Skin epidermis (tissue), 12 donors: ENCODE results near the gene CEP250.
"Not testable (repeated sequence)": the region's sequence is repeated elsewhere in the genome, so short reads cannot be mapped to it uniquely, and the experiment has no call there.

Source experiments
- H3K27ac ChIP-seq, 21 experiments: fragments of 200-600 bp; sonication (generic) in 11 of 21; one replicate each; pipeline ENCODE4 v1.5.0; 2020; ENCODE audit warnings: mild to moderate bottlenecking in 3 of 21, inconsistent platforms in 2 of 21, moderate library complexity in 2 of 21
- H3K4me3 ChIP-seq, 7 experiments: fragments of 200-600 bp; sonication (generic) in 2 of 7; one replicate each; pipeline ENCODE4 v1.5.0; 2020; ENCODE audit warnings: inconsistent platforms in 2 of 7, mild to moderate bottlenecking in 2 of 7, moderate library complexity in 1 of 7

CEP250 gene

DNA sequence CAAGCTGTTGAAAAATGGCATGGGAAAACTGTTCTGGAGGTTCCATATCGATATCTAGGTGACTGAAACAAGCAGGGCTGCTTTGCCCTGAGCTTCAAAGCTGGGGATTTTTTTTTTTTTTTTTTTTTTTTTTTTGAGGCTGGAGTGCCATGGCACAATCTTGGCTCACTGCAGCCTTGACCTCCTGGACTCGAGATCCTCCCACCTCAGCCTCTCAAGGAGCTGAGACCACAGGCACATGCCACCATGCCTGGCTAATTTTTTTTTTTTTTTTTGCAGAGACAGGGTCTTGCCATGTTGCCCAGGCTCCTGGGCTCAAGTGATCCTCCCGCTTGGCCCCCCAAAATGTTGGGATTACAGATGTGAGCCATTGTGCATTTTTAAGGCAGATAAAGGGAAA is 97.5 kb downstream of the CEP250 start:
- Histone ChIP-seq H3K4me3 (no peak overlapping the region), H3K27ac (no peak overlapping the region)

- not testable (repeated sequence) for H3K4me3 ChIP-seq, H3K27ac ChIP-seq
These were observed 100.1 kb downstream of the CEP250 start for GRCh38 chr20:35555461-35555860.

DNA sequence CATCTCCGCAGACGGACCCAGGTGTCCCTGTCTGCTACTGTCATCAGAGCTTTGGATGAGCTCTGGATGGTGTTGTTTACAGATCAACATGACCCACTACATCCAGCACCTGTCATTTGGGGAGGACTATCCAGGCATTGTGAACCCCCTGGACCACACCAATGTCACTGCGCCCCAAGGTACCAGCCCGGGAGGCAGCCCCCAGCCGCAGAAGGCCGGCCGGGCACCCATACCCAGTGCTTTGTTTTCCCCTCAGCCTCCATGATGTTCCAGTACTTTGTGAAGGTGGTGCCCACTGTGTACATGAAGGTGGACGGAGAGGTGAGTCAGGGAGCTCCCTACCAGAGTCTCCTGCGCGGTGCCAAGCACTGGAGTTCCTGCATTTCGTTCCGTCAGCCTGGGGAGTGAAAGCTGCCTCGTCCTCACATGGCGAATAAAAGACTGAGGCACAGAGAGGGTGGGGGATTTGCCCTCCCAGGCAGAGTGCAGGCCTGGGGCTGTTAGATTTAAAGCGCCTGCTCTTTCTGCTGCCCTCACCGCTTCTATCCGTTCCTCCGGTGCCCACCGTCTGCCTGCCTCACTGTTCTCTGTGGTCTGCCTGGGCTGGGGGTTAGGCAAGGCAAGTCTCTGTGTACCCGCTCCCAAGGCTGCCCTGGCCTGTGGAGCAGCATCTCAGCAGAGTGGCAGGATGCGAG is 100.7 kb downstream of the CEP250 start:
- Histone ChIP-seq H3K4me3 (no peak overlapping the region), H3K27ac (no peak overlapping the region)

GRCh38 chr20:35556871-35557270 is 101.5 kb downstream of the CEP250 start:
- Histone ChIP-seq H3K4me3 (no peak overlapping the region), H3K27ac (no peak overlapping the region)

DNA sequence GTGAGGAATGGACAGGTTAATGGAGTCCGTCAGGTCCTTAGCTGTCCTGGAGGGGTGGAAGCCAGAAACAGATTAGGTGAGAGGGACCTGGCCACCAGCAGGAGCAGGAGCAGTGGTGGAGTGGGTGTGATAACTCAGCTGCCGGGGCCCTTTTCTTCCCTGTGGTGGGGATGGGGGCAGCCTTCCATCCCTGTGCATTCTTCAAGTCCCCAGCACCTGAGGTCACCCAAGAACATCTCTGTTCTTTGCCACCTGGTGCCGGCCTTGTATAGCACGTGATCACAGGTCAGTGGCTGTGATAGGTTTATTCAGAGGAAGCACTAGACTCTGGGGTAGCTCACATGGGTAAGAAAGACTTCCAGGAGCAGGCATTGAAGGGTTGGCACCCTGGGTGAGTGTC is 103.1 kb downstream of the CEP250 start:
- Histone ChIP-seq H3K4me3 (no peak overlapping the region), H3K27ac (no peak overlapping the region)

DNA sequence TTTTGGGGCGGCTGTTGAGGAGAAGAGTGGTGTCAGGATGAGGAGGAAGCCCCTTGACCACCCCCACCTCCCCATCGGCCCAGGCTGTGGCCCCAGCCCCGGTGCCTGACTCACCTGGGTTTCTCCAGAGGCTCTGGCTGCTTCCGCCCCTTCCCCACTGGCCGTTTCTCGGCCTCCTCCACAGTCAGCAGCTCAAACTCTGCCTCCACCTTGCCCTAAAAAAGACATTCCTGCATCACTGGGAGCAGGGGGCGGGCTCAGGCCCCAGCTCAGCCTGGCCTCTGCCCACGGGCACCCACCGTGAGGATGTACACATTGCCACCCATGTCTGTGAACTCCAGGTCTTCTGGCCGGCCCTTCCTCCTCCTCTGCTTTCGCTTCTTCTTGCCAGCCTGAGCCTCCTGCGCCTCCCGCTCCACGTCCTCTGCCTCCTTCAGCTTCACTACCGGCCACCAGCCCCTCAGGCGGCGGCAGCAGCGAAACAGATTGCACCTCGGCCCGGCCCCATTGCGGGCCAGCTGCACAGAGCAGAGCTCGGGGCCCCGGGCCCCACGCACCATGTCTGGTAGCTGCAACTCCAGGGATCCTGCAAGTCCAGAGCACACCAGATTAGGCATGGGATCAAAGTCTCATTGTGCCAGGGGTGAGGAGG is 103.8 kb downstream of the CEP250 start:
- Histone ChIP-seq H3K4me3 (no peak overlapping the region), H3K27ac (no peak overlapping the region)

DNA sequence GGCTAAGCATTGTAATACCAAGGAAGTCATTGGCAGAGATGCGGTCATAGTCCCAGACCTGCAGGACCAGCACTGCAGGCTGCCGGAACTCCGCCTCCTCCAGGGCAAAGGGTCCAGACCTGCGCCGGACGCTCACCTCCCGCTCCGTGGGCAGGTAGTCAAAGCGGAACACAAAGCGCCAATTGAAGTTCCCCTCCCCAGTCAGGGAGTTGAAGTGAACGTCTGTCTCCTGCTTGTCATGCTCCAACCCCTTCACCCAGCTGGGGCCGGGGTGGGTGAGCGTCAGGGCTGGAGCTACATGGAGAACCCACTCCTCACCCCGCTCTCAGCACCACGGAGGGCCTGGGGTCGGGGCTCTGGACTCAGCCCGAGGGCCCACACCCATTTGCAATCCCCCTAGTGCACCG is 104.7 kb downstream of the CEP250 start:
- peak overlapping the region in 1 of 21 experiments; percentile 21 for H3K27ac ChIP-seq
- no peak overlapping the region for H3K4me3 ChIP-seq

DNA sequence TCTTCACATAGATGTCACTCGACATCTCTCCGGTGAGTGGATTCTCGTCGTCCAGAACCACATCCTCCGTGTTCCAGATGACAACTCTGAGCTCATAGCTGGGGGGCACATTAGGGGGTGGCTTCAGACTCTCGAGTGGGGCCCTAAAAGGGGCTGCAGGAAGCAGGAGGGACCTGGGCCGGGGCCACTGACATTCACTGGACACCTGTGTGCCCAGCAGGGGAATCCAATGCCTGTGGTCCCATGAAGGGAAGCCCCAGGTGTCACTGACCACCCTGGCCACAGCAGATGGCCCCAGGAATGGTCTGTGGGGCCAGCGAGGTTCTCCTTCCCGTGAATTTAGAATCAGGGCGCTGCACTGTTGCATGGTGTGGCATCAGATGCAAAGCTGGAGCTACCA is 105.1 kb downstream of the CEP250 start:
- Histone ChIP-seq H3K4me3 (no peak overlapping the region), H3K27ac (peak overlapping the region in 1 of 21 experiments; percentile 21)

GRCh38 chr20:35561268-35561667 is 105.9 kb downstream of the CEP250 start:
- Histone ChIP-seq H3K4me3 (no peak overlapping the region), H3K27ac (no peak overlapping the region)

GRCh38 chr20:35561671-35562070 is 106.3 kb downstream of the CEP250 start:
- no peak overlapping the region for H3K4me3 ChIP-seq
- no peak overlapping the region for H3K27ac ChIP-seq

- Histone ChIP-seq H3K27ac (no peak overlapping the region), H3K4me3 (no peak overlapping the region)
These were observed 107.2 kb downstream of the CEP250 start for GRCh38 chr20:35562541-35563110.

DNA sequence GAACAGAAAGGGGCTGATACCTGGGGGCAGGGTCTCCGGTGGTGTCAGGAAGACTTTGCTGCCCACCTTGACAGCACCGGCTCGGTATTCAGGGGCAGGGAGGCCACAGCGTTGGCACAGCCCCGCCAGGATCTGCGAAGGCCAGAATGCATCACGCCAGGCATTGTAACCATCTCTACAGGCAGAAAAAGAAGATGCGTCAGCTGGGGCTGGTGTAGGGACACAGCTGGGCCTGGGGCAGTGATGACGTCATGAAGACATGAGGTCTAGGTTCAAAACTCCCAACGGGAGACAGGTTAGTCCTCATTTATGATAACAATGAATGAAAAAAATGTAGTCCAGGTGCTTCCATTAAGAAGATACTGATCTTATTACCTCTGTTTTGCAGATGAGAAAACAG is 108.4 kb downstream of the CEP250 start:
- H3K27ac ChIP-seq, result no peak overlapping the region
- no peak overlapping the region for H3K4me3 ChIP-seq

- Histone ChIP-seq H3K4me3 (no peak overlapping the region), H3K27ac (no peak overlapping the region)
These were observed 109.5 kb downstream of the CEP250 start for GRCh38 chr20:35564905-35565304.

- Histone ChIP-seq H3K27ac (no peak overlapping the region), H3K4me3 (no peak overlapping the region)
These were observed 113.2 kb downstream of the CEP250 start for GRCh38 chr20:35568645-35569044.
